ENCODE measurements around the gene PHOX2B.

The PHOX2B gene

GRCh38 chr4:41709844-41710481, 38.6 kb downstream of the PHOX2B start:
- no peak for DNase-seq

- no peak for DNase-seq
Measured at GRCh38 chr4:41703785-41704184, 44.7 kb downstream of the PHOX2B start.

- DNase-seq, result no peak
Measured at GRCh38 chr4:41702770-41703169, 45.8 kb downstream of the PHOX2B start.

- DNase-seq, result no peak
Measured at GRCh38 chr4:41701983-41702382, 46.5 kb downstream of the PHOX2B start.

- no peak for DNase-seq
Measured at GRCh38 chr4:41696763-41697162, 51.8 kb downstream of the PHOX2B start.

GRCh38 chr4:41696131-41696530, 52.4 kb downstream of the PHOX2B start:
- no peak for DNase-seq
